Kidney (tissue), 14 donors: Measurements from ENCODE around the gene GALNT11. TPM values are rescaled to one million over a fixed set of nuclear protein-coding genes. Genes with fewer than 3 reads are reported as not detected.

ENCODE experiments used
- DNase-seq, 5 donors: peaks; one replicate each; pipeline ENCODE4 v3.0.0-alpha.2; 2013 to 2020
- FAIRE-seq: peaks from 2 replicates; lab custom pipeline; 2012; peaks lifted over from hg19 to GRCh38; lab: Jason Lieb, UNC
- H3K27ac ChIP-seq, 2 donors: one replicate each; pipeline ENCODE4 v1.7.0; 2013; ENCODE audit warnings: low read depth in 2 of 2, low read length in 2 of 2, inconsistent platforms in 1 of 2
- H3K27me3 ChIP-seq: one replicate; pipeline ENCODE4 v1.7.1; 2013; ENCODE audit warnings: low read length, inconsistent platforms; ENCODE audit not compliant: control insufficient read depth, insufficient read depth
- H3K36me3 ChIP-seq, 3 donors: one replicate each; pipeline versions ENCODE4 v1.7.0 to v1.7.1; 2013; ENCODE audit warnings: low read length in 3 of 3, control low read depth in 1 of 3, inconsistent platforms in 1 of 3; ENCODE audit not compliant: insufficient read depth in 3 of 3, control insufficient read depth in 2 of 3
- H3K4me1 ChIP-seq, 3 donors: one replicate each; pipeline versions ENCODE4 v1.7.0 to v1.7.1; 2013; ENCODE audit warnings: low read length in 3 of 3, inconsistent platforms in 1 of 3, low read depth in 1 of 3; ENCODE audit not compliant: control insufficient read depth in 2 of 3, insufficient read depth in 2 of 3
- H3K4me3 ChIP-seq, 3 donors: one replicate each; pipeline versions ENCODE4 v1.7.0 to v1.8.1; 2013; ENCODE audit warnings: low read length in 3 of 3, control low read depth in 1 of 3, inconsistent platforms in 1 of 3
- H3K9ac ChIP-seq, 3 donors: one replicate each; pipeline versions ENCODE4 v1.7.0 to v1.7.1; 2013; ENCODE audit warnings: low read length in 3 of 3, control low read depth in 1 of 3, inconsistent platforms in 1 of 3
- H3K9me3 ChIP-seq, 3 donors: one replicate each; pipeline versions ENCODE4 v1.7.0 to v1.7.1; 2013; ENCODE audit warnings: low read length in 3 of 3, control low read depth in 1 of 3, inconsistent platforms in 1 of 3; ENCODE audit not compliant: control insufficient read depth in 2 of 3, insufficient read depth in 1 of 3
- CTCF ChIP-seq: IDR thresholded peaks from 3 replicates; pipeline ENCODE4 v1.5.1; 2012; ENCODE audit warnings: mild to moderate bottlenecking, moderate library complexity, borderline replicate concordance; ENCODE audit not compliant: insufficient read depth; ENCODE audit errors: extremely low read depth
- intact Hi-C: fragments of 100-400 bp; cut with DNase I; formaldehyde crosslinking; loops from one replicate; pipeline ENCODE4 v1.11.1; 2022
- polyA plus RNA-seq: library from polyadenylated mRNA; stranded (reverse); fragments of 350-450 nt; fragmentation: Illumina TruSeq; extraction: RNeasy Lipid Tissue Mini Kit (QIAGEN cat#74804); gene quantifications from one replicate; pipeline ENCODE4 v1.2.3, GENCODE V29; 2014; ENCODE audit warnings: low read depth, low replicate concordance; ENCODE audit not compliant: insufficient read depth
- total RNA-seq: library from RNA; stranded (reverse); fragmentation: NEBNext Ultra II Directional; extraction: Animal tissue kit (Norgen Biotek cat#: 25700); gene quantifications from one replicate; pipeline ENCODE4 v1.2.1, GENCODE V29; 2021
- donor health status: control.
- donor health status: control.
- donor health status: control.
- donor health status: control.
- donor health status: control.
- donor health status: DM: yes; HTN: yes; CAD: no.
- donor health status: Normal renal cell carcinoma (clear cell type).

GALNT11 gene
- total and polyA plus RNA-seq, 2 donors from 2014 or later, result 86.3 to 116 TPM

GRCh38 chr7:152158801-152159587 is 133.5 kb downstream of the GALNT11 start:
- intact Hi-C loops, result no loop called here
- Histone ChIP-seq H3K27ac (no peak overlapping the region), H3K9me3 (no peaks in the 10 kb centered on the region), H3K36me3 (peaks cover 4 to 71% (median 50%) of the 10 kb centered on the region in 3 donors), H3K27me3 (no peaks in the 10 kb centered on the region), H3K9ac (no peak overlapping the region), H3K4me3 (no peak overlapping the region), H3K4me1 (no peaks in the 10 kb centered on the region)
- TF ChIP-seq CTCF, result no peak
- no peak for FAIRE-seq
- DNase-seq, result no peak

- Histone ChIP-seq H3K4me3 (no peak overlapping the region), H3K9ac (no peak overlapping the region), H3K27me3 (no peaks in the 10 kb centered on the region), H3K36me3 (peaks cover 4 to 57% (median 42%) of the 10 kb centered on the region in 3 donors), H3K27ac (no peak overlapping the region), H3K4me1 (no peaks in the 10 kb centered on the region), H3K9me3 (no peaks in the 10 kb centered on the region)
- DNase-seq, result no peak
- intact Hi-C loops, result no loop called here
- no peak for FAIRE-seq
- no peak for TF ChIP-seq CTCF
These were observed 135.7 kb downstream of the GALNT11 start for GRCh38 chr7:152161171-152161570.

- no peaks in the 10 kb centered on the region for H3K4me1 ChIP-seq
- H3K4me3 ChIP-seq, result no peak overlapping the region
- intact Hi-C loops, result no loop called here
- H3K9me3 ChIP-seq, result no peaks in the 10 kb centered on the region
- TF ChIP-seq CTCF, result no peak
- peaks cover 8 to 58% (median 43%) of the 10 kb centered on the region in 3 donors for H3K36me3 ChIP-seq
- no peak for DNase-seq
- no peaks in the 10 kb centered on the region for H3K27me3 ChIP-seq
- no peak overlapping the region for H3K9ac ChIP-seq
- H3K27ac ChIP-seq, result no peak overlapping the region
- FAIRE-seq, result no peak
These were observed 136.8 kb downstream of the GALNT11 start for GRCh38 chr7:152162287-152162686.

Other genes with a start within 250 kb of the GALNT11 start
- gene PRKAG2, start 148.6 kb upstream of the GALNT11 start, total RNA-seq, result 40.7 TPM
- 40.9 TPM for gene PRKAG2, start 148.6 kb upstream of the GALNT11 start, polyA plus RNA-seq
- not detected for gene GALNTL5, start 69.2 kb upstream of the GALNT11 start, total RNA-seq
- gene GALNTL5, start 69.2 kb upstream of the GALNT11 start, polyA plus RNA-seq, result not detected